ENCODE measurements around the gene TBC1D22A.

GRCh38 chr22:46887978-46888377 lies 125.5 kb downstream of the TBC1D22A start:
- no peak for TF ChIP-seq POLR2A (IDR thresholded peaks at IDR 0.05)
- no peak for TF ChIP-seq CTCF (IDR thresholded peaks at IDR 0.05 in 4 of 5, conservative IDR thresholded peaks at IDR 0.05 in 1 of 5)

Data from gastrocnemius medialis (tissue), 4 donors.